C4-2B (cell line): ENCODE data around the gene USP2.

Experiments
- H3K27ac ChIP-seq: fragments of 450-650 bp; 2 replicates; pipeline ENCODE4 v1.5.1; 2017
- ZFX ChIP-seq: fragments of 450-650 bp; IDR thresholded peaks from 2 replicates; pipeline ENCODE4 v1.6.1; 2017
- TF ChIP-seq, protein P1 (sequence below): fragments of 450-650 bp; conservative IDR thresholded peaks from 2 replicates; pipeline ENCODE4 v1.5.1; 2017; ENCODE audit warnings: mild to moderate bottlenecking

Gene USP2

DNA sequence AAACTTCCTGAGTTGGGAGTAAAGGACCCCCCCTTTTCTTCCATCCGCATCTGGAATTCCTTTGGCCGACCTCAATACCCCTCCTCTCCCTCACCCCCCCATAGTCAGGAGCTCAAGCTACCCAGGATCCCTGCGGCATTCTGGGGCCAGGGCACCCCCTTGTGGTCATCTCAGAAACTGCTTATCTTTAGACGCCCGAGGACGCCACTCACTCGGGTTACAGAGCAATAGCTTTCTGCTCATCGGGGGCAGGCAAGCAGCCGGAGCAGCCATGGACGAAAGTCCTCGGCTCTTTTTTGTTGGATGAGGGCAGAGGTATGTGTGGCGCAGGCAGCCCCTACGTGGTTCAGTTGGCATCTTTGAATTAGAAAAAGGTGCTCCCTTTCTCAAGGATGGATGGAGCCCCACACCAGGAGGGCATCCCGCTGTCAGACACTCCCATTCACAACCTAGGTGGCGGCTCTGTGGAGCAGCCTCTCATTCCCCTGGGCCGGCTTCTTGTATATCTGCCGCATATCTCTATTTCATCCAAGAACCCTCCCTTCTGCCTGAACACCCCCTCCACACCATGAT, 43.1 kb downstream of the USP2 start:
- H3K27ac ChIP-seq = no peak overlapping the region

DNA sequence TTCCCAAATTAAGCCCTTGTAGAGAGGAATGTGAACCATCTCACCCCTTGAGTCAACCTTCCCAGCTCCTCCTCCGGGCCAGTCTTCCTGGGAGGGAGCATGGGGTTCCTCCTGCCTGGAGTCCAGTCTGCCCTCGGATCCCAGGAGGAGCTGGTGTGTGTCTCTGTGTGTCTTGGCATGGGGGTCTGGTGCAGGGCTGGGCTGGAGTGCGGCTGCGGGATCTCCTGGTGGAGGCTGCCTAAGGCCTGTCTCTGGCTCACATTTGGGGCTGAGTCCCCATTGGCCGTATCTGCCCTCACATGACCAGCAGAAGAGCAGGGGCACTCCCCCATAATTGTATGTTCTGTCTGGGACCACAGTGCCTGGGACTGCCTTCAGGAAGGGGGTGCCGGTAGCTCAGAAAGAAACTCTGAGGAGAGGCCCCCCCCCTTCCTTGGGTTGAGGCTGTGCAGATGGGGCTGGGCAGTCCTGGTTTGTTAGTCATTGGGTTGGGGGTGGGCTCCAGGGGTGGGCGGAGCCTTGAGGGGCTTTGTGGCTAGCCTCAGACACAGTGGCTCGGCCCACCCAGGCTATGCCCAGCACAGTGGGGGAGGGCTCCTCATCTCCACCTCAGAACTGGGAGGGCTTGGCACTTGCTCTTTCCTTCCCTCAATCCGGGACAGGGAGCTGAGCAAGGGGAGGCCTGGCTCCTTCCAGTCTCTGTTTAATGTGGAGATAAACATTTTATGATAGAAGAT, 43.7 kb downstream of the USP2 start:
- TF ChIP-seq ZFX = no peak
- TF ChIP-seq, protein P1, sequence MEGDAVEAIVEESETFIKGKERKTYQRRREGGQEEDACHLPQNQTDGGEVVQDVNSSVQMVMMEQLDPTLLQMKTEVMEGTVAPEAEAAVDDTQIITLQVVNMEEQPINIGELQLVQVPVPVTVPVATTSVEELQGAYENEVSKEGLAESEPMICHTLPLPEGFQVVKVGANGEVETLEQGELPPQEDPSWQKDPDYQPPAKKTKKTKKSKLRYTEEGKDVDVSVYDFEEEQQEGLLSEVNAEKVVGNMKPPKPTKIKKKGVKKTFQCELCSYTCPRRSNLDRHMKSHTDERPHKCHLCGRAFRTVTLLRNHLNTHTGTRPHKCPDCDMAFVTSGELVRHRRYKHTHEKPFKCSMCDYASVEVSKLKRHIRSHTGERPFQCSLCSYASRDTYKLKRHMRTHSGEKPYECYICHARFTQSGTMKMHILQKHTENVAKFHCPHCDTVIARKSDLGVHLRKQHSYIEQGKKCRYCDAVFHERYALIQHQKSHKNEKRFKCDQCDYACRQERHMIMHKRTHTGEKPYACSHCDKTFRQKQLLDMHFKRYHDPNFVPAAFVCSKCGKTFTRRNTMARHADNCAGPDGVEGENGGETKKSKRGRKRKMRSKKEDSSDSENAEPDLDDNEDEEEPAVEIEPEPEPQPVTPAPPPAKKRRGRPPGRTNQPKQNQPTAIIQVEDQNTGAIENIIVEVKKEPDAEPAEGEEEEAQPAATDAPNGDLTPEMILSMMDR = 0 out of 2 replicates have a peak, but pooled peaks have one; percentile 32
- H3K27ac ChIP-seq = no peak overlapping the region

More for the DNA sequence above, 43.1 kb downstream of the USP2 start:
- no peak for TF ChIP-seq ZFX
- TF ChIP-seq, protein P1 = peak; percentile 97

DNA sequence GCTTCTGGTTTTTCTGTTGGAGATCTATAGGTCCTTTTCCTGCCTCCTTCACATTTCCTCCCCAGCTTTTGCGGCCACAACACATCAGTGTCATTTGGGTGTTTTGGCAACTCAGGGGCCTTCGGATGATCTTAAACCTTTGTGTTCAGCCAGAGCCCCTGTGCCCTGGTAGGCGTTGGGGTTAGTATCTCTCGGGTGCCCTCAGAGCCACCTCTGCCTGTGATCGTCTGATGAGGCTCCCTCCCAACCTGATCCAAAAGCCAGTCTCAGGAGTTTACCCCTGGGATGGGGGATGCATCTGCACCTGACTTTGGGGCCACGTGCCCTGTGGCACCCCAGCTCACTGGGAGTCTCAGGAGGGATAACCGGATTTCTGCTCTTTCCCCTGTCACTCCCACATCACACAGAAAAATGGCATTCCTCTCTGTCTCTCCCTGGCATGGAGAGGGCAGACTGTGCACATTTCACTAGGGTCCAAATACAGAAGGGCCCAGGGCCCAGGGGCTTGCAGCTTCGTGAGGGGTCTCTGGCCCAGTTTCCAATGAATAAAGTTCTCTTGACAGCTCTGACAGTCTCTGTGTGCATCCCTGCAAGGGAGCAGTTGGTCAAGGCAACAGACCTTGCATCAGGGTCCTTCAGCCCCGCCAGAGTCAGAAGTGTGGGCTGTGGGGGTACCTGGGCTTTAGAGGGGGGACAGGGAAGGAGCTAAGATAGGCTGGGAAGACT, 44.6 kb downstream of the USP2 start:
- no peak overlapping the region for H3K27ac ChIP-seq
- TF ChIP-seq, protein P1 = no peak
- TF ChIP-seq ZFX = no peak

DNA sequence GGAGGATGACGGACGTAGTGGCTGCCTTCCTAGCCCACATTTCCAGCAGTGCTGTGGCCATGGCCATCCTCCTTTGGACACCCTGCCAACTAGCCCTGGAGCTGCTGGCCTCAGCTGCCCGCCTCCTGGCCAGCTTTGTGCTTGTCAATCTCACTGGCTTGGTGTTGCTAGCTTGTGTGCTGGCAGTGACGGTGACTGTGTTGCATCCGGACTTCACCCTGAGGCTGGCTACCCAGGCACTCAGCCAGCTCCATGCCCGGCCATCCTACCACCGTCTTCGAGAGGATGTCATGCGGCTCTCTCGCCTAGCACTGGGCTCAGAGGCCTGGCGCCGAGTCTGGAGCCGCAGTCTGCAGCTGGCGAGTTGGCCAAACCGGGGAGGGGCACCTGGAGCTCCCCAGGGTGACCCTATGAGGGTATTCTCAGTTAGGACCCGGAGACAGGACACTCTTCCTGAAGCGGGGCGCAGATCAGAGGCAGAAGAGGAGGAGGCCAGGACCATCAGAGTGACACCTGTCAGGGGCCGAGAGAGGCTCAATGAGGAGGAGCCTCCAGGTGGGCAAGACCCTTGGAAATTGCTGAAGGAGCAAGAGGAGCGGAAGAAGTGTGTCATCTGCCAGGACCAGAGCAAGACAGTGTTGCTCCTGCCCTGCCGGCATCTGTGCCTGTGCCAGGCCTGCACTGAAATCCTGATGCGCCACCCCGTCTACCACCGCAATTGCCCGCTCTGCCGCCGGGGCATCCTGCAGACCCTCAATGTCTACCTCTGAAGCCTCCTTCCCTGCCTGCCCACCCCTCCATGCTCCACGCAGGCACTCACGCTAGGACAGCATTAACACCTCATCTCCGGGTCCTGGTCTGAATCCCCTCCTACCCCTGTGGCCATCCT, 45.6 kb downstream of the USP2 start:
- TF ChIP-seq ZFX = no peak
- TF ChIP-seq, protein P1 = no peak
- H3K27ac ChIP-seq = peak overlapping the region; percentile 84

DNA sequence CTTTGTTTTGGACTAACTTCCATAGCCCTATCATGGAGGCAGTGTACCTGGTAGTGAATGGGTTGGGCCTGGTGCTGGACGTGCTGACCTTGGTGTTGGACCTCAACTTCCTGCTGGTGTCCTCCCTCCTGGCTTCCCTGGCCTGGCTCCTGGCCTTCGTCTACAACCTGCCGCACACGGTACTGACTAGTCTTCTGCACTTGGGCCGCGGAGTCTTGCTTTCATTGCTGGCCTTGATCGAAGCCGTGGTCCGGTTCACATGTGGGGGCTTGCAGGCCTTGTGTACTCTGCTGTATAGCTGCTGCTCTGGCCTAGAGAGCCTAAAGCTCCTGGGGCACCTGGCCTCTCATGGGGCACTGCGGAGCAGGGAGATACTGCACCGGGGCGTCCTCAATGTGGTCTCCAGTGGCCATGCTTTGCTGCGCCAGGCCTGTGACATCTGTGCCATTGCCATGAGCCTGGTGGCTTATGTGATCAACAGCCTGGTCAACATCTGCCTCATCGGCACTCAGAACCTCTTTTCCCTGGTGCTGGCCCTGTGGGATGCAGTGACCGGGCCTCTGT, 46.3 kb downstream of the USP2 start:
- H3K27ac ChIP-seq = peak overlapping the region; percentile 84
- TF ChIP-seq, protein P1 = no peak
- no peak for TF ChIP-seq ZFX

DNA sequence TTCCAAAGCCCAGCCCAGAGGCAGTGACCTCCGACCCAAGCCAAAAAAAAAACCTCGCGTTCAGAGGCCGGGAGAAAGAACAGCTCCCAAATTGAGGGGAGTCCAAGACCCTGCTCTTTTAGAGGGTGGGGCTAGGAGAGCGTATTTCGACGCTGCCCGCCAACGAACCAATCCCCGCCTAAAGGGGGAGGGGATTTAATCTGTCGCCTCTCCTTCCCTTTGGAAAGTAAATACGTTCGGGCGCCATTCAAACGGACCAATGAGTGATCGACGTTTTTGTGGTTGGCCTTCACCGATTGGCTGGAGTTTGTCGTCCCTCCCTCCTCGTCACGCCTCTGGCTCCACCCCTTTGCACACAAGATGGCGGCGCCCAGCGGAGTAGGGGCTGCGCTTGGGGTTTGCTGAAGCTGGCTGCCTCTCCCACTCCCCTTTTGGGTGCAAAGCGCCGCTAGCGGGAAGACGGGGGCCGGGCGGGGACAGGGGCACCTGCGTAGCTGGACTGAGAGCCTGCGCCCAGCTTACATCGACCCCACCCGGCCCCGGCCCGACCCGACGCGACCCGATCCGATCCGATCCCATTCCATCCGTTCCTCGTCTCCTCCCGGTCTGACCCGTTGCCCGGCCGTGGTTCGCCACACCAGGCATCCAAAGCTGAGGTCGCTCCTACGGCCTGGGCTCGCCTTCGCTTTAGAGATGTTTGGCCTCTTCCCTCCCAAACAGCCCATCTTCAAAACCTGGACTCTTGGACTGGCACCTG, 47.1 kb downstream of the USP2 start, which contains the start of gene RNF26:
Gene RNF26, plus strand, starts transcription at position 354 of the 757 bp plus-strand sequence. CDS start 596 bp downstream, outside the sequence.
- peak within 1 kb of the TSS; percentile 84 for H3K27ac ChIP-seq
- TF ChIP-seq ZFX = no peak; the same call in 1 of the 2 replicates
- TF ChIP-seq, protein P1 = no peak
